Midbrain (tissue), 1 donor: ENCODE measurements around the gene RBP7.

Experiments
- DNase-seq: peaks from one replicate; lab custom pipeline; 2025; lab: John Stamatoyannopoulos, UW

Gene RBP7

GRCh38 chr1:10031461-10031860 lies 34.4 kb downstream of the RBP7 start:
- no peak for DNase-seq

- DNase-seq = peak; percentile 99
Observed at GRCh38 chr1:10032590-10033358, 35.7 kb downstream of the RBP7 start, which contains the start of gene UBE4B. UBE4B (plus strand) TSS chr1:10032958; CDS start chr1:10033671, 713 bp downstream.

DNA sequence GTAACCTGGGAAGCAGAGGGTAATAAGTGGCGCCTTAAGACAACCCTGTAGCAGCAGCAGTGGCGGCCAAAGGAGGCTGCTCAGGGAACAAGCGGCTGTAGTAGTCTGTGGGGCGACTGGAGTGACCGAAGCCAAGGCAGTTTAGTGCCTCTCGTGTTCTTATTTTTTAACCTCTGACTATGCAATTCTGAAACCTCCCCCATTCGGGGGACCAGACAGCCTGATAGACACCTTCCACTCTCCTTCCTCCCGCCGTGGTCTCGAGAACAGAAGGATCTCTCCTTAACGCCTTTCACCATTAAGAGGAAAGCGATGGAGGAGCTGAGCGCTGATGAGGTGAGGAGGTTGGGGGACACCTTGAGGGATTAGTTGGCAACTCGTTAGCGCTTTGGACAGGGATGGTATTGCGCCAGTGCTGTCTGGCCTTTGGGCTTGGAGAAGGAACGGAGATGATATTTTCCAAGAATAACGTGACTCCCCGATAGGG lies 36.4 kb downstream of the RBP7 start:
- DNase-seq = peak; percentile 49

GRCh38 chr1:10042746-10043145 lies 45.7 kb downstream of the RBP7 start:
- DNase-seq = no peak

- DNase-seq = no peak
Observed at GRCh38 chr1:10045480-10046355, 48.7 kb downstream of the RBP7 start.

DNA sequence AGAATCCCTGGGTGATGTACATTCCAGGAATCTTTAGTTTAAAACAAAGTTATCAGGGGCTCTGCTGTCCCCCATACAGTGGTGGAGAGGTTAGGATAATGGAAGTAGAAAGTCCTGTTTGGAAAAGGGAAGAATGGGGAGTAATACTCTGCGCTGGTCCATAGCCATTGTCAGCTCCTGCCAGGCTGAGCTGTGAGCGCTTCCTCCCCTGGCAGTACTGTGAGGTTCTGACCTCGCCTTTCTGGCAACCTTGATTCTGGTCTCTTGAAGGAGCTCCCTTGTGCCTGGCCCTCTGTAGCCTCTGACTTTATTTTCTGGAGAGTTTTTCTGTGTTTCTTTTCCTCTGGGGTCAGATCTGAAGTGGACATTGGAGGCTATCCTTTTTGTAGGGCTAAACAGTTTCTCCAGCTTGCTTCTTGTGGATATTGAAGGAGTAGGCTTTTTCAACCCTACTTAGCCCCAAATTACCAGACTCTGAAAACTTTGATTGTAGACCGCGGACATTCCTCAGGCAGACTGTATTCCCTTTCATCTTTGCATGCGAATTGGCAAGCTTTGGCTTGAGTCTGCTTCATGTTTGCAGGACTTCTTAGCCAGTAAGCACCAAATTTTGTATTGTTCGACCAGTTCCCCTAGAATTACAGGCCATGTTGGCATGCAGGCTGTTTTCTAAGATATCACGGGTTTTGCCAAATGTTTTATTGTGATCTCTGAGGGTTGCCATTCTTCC lies 49.5 kb downstream of the RBP7 start:
- peak; percentile 19 for DNase-seq

DNA sequence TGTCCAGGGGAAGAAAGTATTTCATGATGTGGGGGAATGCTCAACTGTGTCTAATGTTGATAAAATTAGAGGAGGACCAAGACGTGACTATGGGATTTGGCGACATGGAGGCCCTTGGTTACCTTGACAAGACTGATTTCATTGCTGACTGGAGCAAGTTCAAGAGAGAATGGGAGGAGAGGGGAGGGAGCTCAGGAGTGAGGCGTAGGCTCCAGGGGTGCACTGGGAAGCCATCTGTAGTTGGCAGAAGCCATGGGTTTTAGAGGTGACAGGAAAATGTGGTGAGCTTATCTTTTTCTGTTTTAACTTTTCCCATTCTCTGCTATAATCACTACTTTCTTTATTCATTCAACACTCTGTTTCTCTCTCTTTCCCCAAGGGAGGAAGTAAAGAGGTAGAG lies 51.6 kb downstream of the RBP7 start:
- DNase-seq = no peak

GRCh38 chr1:10050611-10051010 lies 53.6 kb downstream of the RBP7 start:
- no peak for DNase-seq

- DNase-seq = no peak
Observed at GRCh38 chr1:10051656-10052055, 54.6 kb downstream of the RBP7 start.

- DNase-seq = no peak
Observed at GRCh38 chr1:10052347-10052746, 55.3 kb downstream of the RBP7 start.

- peak; percentile 71 for DNase-seq
Observed at GRCh38 chr1:10054465-10054864, 57.4 kb downstream of the RBP7 start.

DNA sequence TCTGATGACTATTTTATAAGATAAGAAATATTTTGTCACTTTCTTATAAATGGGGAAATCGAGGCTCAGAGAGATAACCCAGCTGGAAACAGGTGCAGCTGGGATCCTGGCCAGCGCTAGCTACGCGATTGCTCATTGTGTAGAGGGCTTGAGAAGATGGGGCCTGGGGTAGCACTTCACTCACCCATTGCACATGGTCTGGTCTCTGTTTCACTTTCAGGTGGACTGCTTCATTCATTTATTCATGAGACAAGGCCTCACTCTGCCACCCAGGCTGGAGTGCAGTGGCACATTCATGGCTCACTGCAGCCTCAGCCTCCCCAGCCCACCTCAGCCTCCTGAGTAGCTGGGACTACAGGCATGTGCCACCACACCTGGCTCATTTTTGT lies 59.6 kb downstream of the RBP7 start:
- no peak for DNase-seq

DNA sequence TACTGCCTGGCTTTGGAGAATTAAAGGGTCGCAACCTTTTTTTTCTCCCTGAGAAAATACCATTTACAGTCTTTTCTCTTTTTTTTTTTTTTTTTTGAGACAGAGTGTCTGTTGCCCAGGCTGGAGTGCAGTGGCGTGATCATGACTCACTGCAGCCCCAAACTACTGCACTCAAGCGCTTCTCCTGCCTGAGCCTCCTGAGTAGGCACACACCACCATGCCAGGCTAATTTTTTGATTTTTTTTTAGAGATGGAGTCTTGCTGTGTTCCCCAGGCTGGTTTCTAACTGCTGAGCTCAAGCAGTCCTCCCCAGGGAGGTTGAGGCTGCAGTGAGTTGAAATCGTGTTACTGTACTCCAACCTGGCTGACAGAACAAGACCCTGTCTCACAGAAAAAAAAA lies 60.3 kb downstream of the RBP7 start:
- DNase-seq = no peak

DNA sequence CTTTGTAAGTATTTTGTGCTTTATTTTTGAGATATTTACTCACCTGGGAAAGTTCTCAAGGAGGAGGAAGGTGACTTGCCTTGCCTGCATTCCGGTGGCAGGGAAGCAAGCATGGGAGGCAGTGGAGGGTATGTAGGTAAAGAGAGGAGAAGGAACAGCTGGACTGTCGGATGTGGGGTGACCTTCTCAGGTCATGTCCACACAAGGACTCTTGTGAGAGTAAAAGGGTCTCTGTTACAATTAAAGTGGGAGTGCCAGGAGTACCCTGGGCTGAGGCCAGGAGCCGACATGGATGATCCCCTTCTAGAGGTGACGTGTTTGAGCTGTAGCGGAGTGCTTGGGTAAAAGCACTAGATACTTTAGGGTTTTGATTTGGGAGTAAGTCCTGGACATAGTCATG lies 60.8 kb downstream of the RBP7 start:
- DNase-seq = no peak

- no peak for DNase-seq
Observed at GRCh38 chr1:10059342-10059718, 62.3 kb downstream of the RBP7 start.

GRCh38 chr1:10060311-10061100 lies 63.5 kb downstream of the RBP7 start:
- DNase-seq = no peak

DNA sequence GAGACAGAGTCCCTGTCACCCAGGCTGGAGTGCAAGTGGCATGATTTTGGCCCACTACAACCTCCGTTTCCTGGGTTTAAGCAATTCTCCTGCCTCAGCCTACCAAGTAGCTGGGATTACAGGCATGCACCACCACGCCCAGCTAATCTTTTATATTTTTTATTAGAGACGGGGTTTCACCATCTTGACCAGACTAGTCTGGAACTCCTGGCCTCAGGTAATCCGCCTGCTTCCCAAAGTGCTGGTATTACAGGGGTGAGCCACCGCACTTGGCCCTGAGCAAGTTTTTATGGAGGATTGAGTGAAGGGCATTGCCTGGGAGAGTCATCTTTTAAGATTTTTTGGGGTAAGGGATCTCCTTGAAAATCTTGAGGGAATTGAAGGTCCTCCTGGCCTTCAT lies 64.2 kb downstream of the RBP7 start:
- DNase-seq = no peak

- DNase-seq = no peak
Observed at GRCh38 chr1:10063878-10064277, 66.8 kb downstream of the RBP7 start.

GRCh38 chr1:10064416-10065343 lies 67.7 kb downstream of the RBP7 start:
- DNase-seq = no peak

DNA sequence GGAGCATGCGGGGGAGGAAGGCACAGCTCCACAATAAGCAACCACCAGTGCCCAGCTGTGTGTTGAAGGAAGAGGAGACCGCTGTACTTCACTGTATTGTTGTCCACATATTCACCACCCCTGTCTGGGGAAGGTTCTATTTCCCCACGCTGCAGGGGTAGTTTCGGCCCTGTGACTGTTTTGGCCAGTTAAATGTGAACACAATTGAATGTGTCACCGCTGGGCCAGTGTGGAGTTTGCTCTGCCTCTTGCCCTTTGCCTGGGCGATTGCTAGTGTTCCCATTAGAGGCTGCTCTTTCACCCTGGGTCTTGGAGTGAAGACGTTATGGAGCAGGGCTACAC lies 68.3 kb downstream of the RBP7 start:
- peak; percentile 36 for DNase-seq
